NCI-H82 treated with DMSO at 0.1 percent for 48 hours (cell line): ENCODE measurements around the gene SMAD7.
A peak's percentile ranks its signal among the peaks of the same experiment; 100 is the strongest.

Source experiments
- DNase-seq: peaks from one replicate; lab custom pipeline; 2025; ENCODE audit not compliant: unreplicated experiment; lab: John Stamatoyannopoulos, UW

The SMAD7 gene

GRCh38 chr18:48987821-48988220, 37.1 kb upstream of the SMAD7 start:
- DNase-seq, result no peak

GRCh38 chr18:48986851-48987761, 36.3 kb upstream of the SMAD7 start:
- DNase-seq, result no peak

- no peak for DNase-seq
Observed at GRCh38 chr18:48985161-48985560, 34.4 kb upstream of the SMAD7 start.

- peak; percentile 30 for DNase-seq
Observed at GRCh38 chr18:48983793-48984437, 33.1 kb upstream of the SMAD7 start.

GRCh38 chr18:48982266-48982665, 31.5 kb upstream of the SMAD7 start:
- DNase-seq, result peak; percentile 42

GRCh38 chr18:48979944-48980890, 29.5 kb upstream of the SMAD7 start:
- no peak for DNase-seq

- no peak for DNase-seq
Observed at GRCh38 chr18:48977914-48978313, 27.1 kb upstream of the SMAD7 start.

GRCh38 chr18:48975817-48976649, 25.3 kb upstream of the SMAD7 start:
- no peak for DNase-seq

- no peak for DNase-seq
Observed at GRCh38 chr18:48975120-48975816, 24.5 kb upstream of the SMAD7 start.

GRCh38 chr18:48974304-48975119, 23.7 kb upstream of the SMAD7 start:
- no peak for DNase-seq

- no peak for DNase-seq
Observed at GRCh38 chr18:48973731-48974130, 23.0 kb upstream of the SMAD7 start.

GRCh38 chr18:48968412-48969215, 17.8 kb upstream of the SMAD7 start:
- no peak for DNase-seq

GRCh38 chr18:48967545-48967944, 16.8 kb upstream of the SMAD7 start:
- DNase-seq, result no peak

- DNase-seq, result no peak
Observed at GRCh38 chr18:48966523-48966922, 15.8 kb upstream of the SMAD7 start.

- DNase-seq, result no peak
Observed at GRCh38 chr18:48963586-48964470, 13.1 kb upstream of the SMAD7 start.

GRCh38 chr18:48962994-48963561, 12.3 kb upstream of the SMAD7 start:
- DNase-seq, result no peak
